ENCODE measurements around the gene ZDHHC13. TPM values are rescaled to one million over a fixed set of nuclear protein-coding genes. Genes with fewer than 3 reads are reported as not detected.

The ZDHHC13 gene
- total and polyA plus RNA-seq, 10 donors: 8.2 to 20.4 (median 12.3) TPM

- Histone ChIP-seq H3K27me3 (replicated peaks in 1 of 7) (no peaks in the 10 kb centered on the region), H3K27ac (no peak overlapping the region), H3K4me3 (no peak overlapping the region), H3K9me3 (no peaks in the 10 kb centered on the region), H3K4me1 (no peaks in the 10 kb centered on the region), H3K36me3 (no peaks in the 10 kb centered on the region)
- intact Hi-C loops (cut with DNase I; ENCODE audit: low total_unique reads): no loop called here
- DNase-seq: no peak
- TF ChIP-seq, protein P1, sequence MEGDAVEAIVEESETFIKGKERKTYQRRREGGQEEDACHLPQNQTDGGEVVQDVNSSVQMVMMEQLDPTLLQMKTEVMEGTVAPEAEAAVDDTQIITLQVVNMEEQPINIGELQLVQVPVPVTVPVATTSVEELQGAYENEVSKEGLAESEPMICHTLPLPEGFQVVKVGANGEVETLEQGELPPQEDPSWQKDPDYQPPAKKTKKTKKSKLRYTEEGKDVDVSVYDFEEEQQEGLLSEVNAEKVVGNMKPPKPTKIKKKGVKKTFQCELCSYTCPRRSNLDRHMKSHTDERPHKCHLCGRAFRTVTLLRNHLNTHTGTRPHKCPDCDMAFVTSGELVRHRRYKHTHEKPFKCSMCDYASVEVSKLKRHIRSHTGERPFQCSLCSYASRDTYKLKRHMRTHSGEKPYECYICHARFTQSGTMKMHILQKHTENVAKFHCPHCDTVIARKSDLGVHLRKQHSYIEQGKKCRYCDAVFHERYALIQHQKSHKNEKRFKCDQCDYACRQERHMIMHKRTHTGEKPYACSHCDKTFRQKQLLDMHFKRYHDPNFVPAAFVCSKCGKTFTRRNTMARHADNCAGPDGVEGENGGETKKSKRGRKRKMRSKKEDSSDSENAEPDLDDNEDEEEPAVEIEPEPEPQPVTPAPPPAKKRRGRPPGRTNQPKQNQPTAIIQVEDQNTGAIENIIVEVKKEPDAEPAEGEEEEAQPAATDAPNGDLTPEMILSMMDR (IDR thresholded peaks at IDR 0.05 in 8 of 11, conservative IDR thresholded peaks at IDR 0.05 in 3 of 11): no peak
- no peak for TF ChIP-seq POLR2AphosphoS5 (IDR thresholded peaks at IDR 0.05)
- TF ChIP-seq POLR2A (IDR thresholded peaks at IDR 0.05): no peak
- WGBS, 5 donors: 82 to 93% (median 84%) methylated on average over 4 of the region's 4 CpGs
These were observed 77.8 kb downstream of the ZDHHC13 start for GRCh38 chr11:19194620-19195308.

GRCh38 chr11:19196432-19196831, 79.5 kb downstream of the ZDHHC13 start:
- no peak for TF ChIP-seq POLR2AphosphoS5 (IDR thresholded peaks at IDR 0.05)
- TF ChIP-seq, protein P1 (IDR thresholded peaks at IDR 0.05 in 8 of 11, conservative IDR thresholded peaks at IDR 0.05 in 3 of 11): no peak
- no peak for TF ChIP-seq POLR2A (IDR thresholded peaks at IDR 0.05)
- Histone ChIP-seq H3K36me3 (no peaks in the 10 kb centered on the region), H3K27me3 (replicated peaks in 1 of 7) (no peaks in the 10 kb centered on the region), H3K4me3 (no peak overlapping the region), H3K9me3 (no peaks in the 10 kb centered on the region), H3K27ac (no peak overlapping the region), H3K4me1 (no peaks in the 10 kb centered on the region)
- 85 to 95% (median 89%) methylated on average over 6 of the region's 6 CpGs for WGBS, 5 donors
- intact Hi-C loops (cut with DNase I; ENCODE audit: low total_unique reads): no loop called here
- no peak for DNase-seq

- H3K27ac ChIP-seq: no peak overlapping the region
- intact Hi-C loops (cut with DNase I; ENCODE audit: low total_unique reads): no loop called here
- WGBS, 5 donors: 74 to 95% (median 84%) methylated on average over 7 of the region's 7 CpGs
- H3K9me3 ChIP-seq: no peaks in the 10 kb centered on the region
- no peaks in the 10 kb centered on the region for H3K27me3 ChIP-seq (replicated peaks in 1 of 7)
- no peak overlapping the region for H3K4me3 ChIP-seq
- no peaks in the 10 kb centered on the region for H3K36me3 ChIP-seq
- H3K4me1 ChIP-seq: no peaks in the 10 kb centered on the region
- TF ChIP-seq, protein P1 (IDR thresholded peaks at IDR 0.05 in 8 of 11, conservative IDR thresholded peaks at IDR 0.05 in 3 of 11): no peak
- TF ChIP-seq POLR2AphosphoS5 (IDR thresholded peaks at IDR 0.05): no peak
- TF ChIP-seq POLR2A (IDR thresholded peaks at IDR 0.05): no peak
- DNase-seq: no peak
These were observed 82.1 kb downstream of the ZDHHC13 start for GRCh38 chr11:19199048-19199447.

DNA sequence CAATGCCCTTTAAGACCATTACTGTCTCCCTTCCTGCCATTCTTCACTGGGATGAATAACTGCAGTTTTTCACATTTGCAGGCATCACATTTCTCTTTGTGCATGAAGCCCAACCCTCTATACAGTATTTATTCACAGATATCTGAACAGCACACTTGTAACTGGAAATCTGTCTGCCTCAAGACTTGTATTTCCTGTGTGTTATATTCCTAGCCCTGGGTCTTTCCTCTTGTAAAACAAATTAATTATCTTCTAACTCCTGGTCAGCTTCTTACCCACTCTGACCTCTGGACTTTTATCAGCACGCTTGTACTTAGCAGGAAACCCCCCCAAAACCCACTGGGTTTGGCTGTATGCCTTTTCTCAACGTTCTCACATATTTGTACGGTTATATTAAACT, 82.8 kb downstream of the ZDHHC13 start:
- intact Hi-C loops (cut with DNase I; ENCODE audit: low total_unique reads): no loop called here
- Histone ChIP-seq H3K4me3 (no peak overlapping the region), H3K4me1 (no peaks in the 10 kb centered on the region), H3K9me3 (no peaks in the 10 kb centered on the region), H3K36me3 (no peaks in the 10 kb centered on the region), H3K27ac (no peak overlapping the region), H3K27me3 (replicated peaks in 1 of 7) (no peaks in the 10 kb centered on the region)
- TF ChIP-seq POLR2AphosphoS5 (IDR thresholded peaks at IDR 0.05): no peak
- no peak for TF ChIP-seq POLR2A (IDR thresholded peaks at IDR 0.05)
- TF ChIP-seq, protein P1 (IDR thresholded peaks at IDR 0.05 in 8 of 11, conservative IDR thresholded peaks at IDR 0.05 in 3 of 11): no peak
- DNase-seq: no peak
- WGBS, 5 donors: 3 to 11% (median 7%) methylated on average over 3 of the region's 3 CpGs

Measured in spleen (tissue), 11 donors.